Measurements from ENCODE around the gene CASKIN2.

CASKIN2 gene

DNA sequence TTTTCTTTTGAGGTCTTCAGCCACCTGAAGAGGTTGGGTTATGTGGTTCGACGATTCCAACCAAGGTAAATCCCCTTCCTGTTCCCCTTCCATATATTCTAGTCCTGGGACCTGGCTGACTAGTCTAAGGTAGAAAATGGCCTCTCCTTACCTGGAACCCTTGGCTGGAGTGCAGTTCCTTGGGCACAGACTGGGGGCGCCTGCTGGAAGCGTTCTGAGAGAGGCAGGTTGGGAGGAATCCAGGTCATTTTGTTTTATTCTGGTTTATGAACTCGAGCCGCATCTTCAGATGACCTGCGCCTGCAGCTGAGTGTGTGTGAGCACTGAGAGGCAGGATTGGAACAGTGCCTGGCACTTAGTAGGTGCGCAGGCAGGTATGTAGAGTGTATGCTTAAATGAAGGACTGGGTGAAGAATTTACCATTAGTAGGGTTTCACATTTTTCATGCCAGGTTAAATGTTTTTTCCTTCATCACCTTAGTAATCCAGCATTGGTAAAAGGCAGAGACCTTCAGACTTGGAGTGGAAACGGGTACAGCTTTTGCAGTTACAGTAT, 3.7 kb upstream of the CASKIN2 start:
- no peak for DNase-seq (ENCODE audit: low spot score)

DNA sequence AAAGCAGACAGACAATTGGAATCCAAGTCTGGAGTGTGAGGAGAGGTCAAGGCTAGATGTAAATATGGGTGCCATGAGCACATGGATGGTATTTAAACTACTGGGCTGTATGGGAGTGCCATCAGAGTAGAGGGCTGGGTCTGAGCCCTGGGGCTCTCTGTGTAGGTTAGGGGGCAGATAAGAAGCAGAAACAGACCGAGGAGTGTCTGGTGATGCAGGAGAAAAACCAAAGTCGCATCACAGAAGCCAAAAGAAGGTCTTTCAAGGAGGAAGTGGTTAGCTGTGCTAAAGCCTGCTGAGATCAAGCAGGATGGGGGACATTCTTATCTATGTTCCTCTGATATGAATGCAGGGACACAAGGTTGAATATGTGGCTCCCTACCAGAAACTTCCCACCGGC, 2.9 kb upstream of the CASKIN2 start:
- peak; percentile 37 for DNase-seq (ENCODE audit: low spot score)

DNA sequence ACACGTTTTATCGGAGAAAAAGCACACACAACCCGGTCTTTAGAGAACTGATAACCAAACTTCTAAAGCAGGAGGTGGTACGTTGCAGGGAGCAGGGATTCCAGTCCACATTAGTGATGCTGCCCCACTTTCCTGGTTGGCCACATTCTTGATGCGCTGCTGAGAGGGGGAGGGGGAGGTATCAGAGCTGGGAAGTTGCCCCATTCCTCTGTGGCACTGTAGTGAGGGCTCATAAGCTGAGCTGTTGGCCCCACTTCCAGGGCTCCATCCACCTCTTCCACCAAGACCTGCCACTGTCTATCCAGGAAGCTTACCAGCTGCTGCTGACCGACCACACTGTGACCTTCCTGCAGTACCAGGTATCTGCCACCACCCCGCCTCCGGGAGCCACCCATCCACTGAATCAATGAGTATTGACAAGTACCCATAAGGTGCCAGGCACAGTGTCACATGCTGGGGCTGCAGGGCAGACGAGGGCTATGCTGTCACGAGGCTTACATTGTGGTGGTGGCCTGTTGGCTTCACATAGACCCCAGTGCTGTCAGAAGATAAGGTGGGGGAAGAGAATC, 2.0 kb upstream of the CASKIN2 start:
- peak; percentile 42 for DNase-seq (ENCODE audit: low spot score)

DNA sequence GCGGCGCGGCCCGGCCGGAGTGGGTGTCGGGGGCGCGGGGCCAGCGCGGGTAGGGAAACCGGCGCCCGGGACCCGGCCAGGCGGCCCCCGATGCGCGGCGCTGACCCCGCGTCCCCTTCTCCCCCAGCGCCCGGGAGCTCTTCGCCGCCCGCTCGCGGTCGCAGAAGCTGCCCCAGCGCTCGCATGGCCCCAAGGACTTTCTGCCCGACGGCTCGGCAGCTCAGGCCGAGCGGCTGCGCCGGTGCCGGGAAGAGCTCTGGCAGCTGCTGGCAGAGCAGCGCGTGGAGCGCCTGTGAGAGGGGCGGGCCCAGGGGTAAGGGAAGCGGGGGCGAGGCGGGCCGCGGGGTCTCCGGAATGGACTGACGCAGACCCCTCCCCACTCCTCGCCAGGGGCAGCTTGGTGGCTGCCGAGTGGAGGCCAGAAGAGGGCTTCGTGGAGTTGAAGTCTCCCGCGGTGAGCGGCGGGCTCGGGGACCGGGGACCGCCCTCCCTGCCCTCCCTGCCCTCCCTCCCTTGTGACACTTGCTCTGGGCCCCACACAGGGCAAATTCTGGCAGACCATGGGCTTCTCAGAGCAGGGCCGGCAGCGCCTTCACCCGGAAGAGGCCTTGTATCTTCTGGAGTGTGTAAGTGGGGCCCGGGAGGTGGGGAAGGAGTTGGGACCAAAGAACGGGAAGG, 1.4 kb upstream of the CASKIN2 start:
- peak; percentile 52 for DNase-seq (ENCODE audit: low spot score)

DNA sequence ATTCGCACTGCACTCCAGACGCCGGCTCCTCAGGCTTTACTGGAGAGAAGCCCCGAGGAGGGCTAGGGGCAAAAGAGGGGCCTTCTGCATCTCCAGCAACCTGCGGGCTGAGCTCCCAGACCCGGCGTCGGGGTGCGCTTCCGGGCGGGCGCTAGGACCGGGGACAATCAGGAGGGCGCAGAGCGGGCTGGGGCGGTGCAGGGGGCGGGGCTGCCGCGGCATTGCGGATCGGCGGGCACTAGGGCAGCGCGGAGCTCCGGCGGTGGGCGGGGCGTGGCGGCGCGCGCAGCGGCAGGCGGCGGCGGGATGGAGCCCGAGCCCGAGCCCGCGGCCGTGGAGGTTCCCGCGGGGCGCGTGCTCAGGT, 900 bp upstream of the CASKIN2 start, which contains the start of gene TSEN54:
TSS of gene TSEN54 (plus strand) at position 274 of the 364 bp plus-strand sequence. CDS start at position 307, 33 bp downstream.
- DNase-seq (ENCODE audit: low spot score) = peak; percentile 97

DNA sequence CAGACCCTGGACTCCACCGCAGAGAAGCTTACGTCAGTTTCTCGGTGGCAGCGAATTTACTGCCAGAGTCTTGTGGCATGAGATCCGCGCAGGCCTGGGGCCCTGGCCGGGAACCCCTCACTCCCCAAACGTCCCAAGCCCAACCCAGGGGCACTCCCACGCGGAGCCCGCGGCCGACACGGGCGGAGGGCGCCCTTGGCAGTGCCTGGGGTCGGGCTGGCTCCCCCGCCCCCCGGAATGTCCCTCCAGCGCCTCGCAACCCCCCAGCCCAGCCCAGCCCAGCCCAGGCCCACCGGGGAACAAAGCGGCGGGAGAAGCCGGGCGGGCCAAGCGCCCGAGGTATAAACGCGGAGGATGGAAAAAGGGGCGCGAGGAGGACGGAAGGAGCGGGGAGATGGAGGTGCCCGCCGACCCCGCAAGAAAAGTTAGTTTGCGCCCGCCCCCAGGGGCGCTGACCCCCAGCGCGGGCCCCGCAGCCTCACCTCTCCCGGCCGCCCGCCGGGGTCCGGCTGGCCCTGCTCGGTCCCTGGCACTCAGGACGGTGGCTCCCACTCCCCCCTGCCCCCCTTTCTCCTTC, 330 bp downstream of the CASKIN2 start:
- no peak for DNase-seq (ENCODE audit: low spot score)

DNA sequence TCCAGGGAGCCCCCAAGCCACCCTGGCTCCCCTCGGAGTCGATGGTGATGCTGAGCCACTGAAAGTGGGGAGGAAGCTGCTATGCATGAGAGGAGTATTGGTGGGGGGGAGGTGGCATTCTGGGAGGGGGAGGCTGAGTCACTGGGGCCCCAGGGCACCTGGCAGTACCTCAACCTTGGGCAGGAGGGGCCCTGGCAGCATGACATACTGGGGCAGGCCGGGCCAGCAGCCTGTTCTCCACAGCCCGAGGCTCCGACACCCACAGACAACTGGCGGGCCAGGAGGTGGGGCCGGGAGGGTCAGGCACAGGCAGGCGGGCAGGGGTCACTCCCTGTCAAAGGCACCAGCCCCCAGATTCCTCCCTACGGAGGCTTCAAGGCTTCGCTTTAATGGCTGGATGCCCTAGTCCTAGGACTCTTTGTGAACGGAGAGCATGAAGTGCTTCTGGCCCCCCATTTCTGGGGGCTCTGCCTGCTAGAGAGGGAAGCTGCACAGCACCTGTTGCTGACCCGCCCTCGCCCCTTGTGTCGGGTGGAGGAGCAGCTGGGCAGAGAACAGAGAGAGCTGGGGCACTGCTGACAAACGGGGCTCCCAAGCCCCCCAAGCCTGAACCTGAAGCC, 928 bp downstream of the CASKIN2 start:
- DNase-seq (ENCODE audit: low spot score) = no peak

DNA sequence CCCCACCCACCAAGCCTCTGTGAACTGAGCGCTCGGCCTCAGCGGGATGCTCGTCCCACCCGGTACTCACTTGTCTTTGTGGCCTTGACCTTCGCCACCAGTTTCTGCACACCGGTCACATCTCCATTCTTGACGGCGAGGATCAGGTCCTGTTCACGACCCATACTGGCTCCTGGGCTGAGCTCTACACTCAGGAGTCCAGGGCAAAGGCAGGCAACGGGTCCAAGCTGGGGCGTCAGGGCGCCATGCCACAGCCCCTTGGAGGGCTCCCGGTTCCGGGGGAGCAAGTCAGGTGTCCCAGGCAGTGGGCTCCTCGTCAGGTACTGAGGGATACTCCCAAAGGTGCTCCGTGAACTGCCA, 1.7 kb downstream of the CASKIN2 start:
- DNase-seq (ENCODE audit: low spot score) = no peak

DNA sequence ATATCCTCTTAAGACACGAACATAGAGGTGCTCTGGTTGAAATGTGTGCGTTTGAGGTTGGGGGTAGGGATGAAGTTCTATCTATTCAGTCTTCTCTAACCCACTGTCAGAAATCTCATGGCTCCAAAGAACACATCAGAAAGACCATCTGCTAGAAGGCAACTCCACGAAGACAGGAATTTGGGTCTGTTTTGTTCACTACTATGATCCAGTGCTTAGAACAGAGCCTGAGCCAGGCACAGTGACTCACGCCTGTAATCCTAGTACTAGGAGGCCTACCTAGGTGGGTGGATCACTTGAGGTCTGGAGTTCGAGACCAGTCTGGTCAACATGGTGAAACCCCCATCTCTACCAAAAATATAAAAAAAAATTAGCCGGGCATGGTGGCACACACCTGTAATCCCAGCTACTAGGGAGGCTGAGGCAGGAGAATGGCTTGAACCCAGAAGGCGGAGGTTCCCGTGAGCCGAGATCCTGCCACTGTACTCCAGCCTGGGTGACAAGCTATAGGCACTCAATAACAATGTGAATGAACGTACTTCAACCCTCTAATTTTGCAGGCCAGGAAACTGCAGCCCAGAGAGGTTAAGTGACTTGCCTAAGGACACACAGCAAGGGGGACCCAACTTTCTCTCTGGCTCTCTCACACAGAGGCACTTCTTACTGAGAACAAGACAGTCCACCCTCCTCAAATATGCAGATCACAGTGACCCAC, 2.3 kb downstream of the CASKIN2 start:
- no peak for DNase-seq (ENCODE audit: low spot score)

DNA sequence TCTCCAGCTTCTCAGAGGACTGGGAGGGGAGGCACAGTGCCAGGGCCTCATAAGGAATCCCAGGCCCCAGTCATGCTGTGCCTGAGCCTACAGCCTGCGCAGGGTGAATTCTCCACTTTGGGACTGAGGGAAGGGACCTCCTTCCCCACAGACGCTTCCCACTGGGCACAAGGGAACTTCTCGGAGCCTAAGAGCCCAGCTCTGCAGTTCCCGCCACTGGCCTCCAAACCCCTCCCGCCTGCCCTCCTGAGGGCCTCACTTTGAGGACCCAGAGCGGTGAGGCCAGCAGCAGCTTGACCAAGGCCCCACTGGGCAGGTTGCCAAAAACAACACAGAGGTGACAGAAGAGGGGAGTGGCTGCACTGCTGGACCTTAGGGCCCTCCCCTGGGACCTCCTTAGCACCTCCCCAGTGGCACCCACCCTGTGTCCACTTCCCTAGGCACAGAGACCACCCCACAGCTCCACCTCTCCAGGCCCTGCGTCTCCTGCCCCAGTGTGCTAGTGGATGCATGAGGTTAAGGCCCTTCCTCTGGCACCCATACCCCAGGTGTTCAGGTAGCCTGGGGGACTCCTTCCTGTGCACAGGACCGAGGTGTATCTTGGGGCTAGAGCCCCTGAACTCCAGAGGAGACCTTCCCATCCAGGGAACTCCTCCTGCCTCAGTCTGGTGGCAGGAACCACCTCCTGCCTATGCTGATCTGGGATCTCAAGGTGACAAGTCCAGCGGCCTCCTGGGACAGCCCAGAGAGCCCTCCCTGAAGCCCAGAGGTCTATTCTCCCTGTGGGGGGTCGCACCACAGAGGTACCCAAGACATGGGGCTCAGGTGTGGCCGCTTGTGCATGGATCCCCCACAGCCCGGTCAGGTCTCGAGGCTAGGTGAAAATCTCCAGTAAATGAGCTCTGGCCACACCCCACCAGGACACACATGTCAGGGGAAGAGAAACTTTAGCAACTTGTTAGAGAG, 3.4 kb downstream of the CASKIN2 start:
- DNase-seq (ENCODE audit: low spot score) = no peak

DNA sequence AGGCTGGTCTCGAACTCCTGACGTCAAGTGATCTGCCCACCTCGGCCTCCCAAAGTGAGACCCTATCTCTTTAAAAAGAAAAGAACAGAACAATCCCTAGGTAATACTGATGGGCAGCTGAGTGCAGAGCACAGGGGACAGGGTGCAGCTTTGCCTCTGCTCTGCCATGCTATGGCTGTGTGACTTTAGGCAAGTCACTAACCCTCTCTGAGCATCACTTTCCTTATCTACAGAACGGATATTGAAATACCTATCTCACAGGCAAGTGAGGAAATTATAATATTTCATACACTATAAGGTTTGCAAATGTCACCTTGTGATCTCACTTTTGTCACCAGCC, 4.1 kb downstream of the CASKIN2 start:
- no peak for DNase-seq (ENCODE audit: low spot score)

DNA sequence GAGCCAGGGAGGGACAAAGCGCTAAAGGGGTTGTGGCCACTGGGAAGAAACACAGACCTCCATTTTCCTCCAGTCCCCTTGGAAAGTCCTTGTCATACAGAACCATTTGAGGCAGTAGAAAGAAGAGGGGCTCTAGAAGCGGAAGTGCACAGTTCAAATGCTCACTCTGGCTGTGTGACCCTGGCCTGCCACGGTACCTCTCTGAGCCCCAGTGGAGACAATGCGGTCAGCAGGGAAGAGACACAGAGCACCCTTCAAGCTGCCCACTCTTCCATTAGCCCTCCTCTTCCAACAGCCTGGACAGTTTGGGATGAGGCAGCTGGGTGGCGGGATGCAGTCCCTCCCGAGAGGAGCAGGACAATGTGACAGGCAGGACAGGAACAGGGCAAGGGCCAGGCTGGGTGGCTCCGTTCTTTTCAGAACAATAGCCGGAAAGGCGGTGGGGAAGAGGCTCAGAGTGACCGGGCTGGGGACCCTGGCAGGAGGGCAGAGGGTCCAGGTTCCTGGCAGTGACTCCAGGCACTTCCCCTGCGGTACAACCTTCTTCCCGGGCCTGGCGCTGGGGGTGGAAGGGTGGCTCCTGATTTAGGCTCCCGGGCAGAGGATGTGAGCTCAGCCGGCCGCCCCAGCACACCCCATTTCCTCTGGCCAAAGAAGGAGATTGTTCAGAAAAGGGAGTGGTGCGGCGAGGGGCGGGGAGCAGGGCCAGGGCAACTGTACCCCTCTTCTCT, 5.6 kb downstream of the CASKIN2 start:
- no peak for DNase-seq (ENCODE audit: low spot score)

DNA sequence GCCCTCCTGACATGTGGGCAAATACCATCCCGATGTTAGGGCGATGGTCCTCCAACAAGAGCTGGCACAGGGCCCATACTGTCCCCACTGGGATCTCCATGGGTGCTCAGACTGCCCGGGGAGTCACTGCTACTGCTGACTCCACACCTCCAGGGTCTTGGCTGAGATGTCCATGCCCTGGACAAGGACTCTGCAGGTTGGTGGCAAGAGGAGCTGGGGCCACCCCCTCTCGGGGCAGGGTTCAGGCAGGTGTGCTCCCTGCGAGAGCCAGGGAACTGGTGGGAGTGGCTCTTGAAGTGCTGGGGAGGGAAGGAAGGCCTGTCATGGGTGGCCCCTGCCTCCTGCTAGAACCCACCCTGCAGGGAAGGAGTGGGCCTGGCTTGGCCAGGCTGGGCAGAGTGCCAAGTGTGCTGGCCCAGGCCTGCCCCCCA, 6.4 kb downstream of the CASKIN2 start:
- no peak for DNase-seq (ENCODE audit: low spot score)

DNA sequence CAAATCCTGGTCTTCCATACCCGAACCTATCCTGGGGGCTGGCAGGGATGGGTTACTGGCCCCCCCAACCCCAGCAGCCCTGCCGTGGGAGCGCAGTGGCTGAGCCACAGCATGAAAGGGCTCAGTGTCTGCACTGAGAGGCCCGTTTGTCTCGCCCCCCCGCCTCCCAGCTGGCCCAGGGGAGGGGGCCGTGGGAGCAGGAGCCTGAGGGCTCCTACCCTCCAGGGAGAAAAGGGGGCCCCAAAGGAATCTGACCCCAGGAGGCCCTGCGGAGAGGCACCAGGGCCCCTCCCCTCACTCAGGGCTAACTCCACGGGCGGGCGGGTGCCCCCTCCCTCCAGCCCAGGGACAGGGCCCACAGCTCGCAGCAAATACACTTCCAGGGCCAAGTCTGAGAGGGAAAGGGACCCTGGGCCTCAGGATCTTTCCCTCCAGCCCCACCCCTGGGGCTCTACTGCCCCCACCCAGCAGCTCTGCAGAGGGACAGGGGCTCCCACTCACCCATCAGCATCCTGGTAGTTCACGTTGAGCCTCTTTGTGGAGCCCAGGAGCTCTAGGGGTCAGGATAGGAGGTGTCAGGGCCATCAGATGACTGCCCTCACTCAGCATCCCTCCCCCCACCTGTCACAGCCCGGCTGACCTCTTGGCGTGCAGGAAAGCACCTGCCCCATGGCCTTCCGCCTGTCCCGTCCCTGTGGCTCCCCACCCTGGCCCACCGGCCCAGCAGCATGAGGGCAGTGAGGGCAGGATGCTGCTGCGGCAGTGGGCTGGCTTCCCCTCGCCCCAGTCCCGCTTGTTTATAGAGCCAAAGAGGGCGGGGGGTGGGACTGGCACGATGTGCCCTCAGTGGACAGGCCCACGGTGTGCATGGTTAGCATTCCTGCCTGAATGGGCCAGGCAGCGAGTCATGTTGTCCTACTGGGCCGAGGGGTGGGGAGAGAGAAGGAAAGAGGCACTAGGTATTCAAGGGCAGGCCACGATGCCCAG, 7.3 kb downstream of the CASKIN2 start:
- DNase-seq (ENCODE audit: low spot score) = no peak

DNA sequence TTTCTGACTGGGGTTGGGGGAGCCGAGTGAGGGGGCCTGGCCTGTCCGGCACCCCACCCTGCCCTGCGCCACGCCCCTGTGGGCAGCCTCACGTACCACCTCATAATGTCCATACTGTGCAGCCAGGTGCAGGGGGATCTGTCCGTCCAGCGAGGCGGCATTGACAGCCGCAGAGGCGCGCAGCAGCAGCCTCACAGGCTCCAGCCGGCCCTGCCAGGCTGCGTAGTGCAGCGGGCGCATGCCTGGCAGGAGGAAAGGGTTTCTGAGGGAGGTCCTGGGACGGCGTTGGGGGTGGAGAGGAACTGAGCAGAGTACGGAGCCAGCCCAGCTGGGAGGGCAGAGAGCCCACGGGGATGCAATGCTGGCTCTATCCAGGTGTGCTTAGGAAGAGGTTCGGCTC, 8.4 kb downstream of the CASKIN2 start:
- no peak for DNase-seq (ENCODE audit: low spot score)

DNA sequence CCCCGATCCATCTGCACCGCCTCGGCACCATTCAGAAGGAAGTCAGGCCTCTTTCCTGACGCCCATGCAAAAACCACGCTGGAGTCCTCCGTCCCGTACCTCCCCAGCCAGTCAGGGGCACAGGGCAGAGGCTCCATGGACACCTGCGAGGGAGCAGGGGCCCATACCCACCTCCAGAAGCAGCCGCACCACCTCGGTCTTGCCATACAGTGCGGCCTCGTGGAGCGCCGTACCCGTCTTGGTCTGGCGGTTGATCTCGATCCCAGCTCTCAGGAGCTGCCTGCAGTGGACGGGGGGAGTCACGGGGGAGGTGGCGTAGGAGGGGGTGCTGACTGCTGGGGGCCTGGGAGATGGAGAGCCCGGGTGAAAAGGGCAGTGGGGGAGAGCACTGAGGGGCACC, 9.2 kb downstream of the CASKIN2 start:
- no peak for DNase-seq (ENCODE audit: low spot score)

DNA sequence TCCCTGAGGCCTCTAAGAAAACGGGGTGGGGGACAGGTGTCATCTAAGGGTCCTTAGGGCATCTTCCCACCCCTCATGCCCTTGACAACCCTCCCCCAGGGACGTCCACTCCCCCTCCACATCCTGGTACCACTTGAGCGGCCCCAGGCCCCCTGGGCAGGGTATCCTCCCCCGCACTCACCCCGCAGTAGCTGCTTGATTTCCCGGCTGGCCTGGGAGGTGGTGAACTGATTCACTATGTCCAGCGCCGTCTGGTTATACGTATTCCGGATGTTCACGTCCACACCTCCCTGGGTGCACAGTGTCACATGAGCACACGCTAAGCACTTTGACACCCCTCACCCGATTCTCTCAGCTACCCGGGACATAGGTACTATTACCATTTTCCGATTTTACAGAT, 9.7 kb downstream of the CASKIN2 start:
- no peak for DNase-seq (ENCODE audit: low spot score)

DNA sequence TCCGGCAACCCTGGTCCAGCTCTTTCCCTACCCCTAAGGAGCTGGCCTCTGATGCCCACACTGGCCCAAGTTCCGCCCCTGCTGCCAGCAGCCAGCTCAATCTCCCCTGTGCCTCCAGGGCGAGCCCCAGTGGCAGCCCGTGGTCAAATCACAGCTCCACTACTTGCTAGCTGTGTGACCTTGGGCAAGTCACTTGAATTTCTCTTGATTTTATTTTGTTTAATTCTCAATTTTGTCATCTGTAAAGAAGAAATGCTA, 10.3 kb downstream of the CASKIN2 start:
- DNase-seq (ENCODE audit: low spot score) = no peak

DNA sequence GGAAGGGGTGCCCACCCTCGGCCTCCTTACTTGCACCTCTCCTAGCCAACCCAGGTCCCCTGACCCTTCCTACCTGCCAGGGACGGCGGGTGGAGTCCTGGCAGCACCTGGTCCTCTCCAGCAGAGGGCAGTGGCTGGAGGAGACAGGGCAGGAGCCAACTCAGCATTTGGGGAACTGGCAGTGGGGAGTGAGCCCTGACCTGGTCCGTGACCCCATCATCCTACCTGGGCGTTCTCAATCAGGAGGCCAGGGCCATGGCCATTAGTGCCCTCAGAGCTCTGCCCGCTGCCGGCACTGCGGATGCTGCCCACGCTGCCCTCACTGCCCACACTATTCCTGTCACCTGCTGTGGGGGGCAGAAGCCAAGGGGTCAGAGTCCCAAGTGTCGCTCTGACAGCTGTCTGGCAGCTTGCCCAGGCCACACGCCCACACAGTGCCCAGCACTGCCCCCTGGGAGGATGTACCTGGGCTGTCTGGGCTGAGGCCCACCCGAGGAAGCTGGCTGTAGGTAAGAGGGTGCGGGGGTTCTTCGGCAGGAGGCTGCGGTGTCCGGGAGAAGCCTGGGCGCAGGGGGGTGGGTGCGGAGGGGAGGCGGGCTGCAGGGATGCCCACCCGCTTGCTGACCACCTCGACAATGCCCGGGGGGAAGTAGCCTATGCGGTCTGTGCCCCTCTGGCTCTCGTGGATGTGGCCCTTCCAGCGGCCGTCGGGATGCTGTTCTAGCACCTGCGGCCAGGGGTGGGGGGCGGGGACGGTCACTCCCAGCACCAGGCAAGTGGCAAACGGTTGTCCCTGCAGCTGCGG, 10.8 kb downstream of the CASKIN2 start:
- DNase-seq (ENCODE audit: low spot score) = peak; percentile 65
